Measurements from ENCODE around the gene VAV3. TPM values are rescaled to one million over a fixed set of nuclear protein-coding genes. Genes with fewer than 3 reads are reported as not detected.

The VAV3 gene
- total and polyA plus RNA-seq, 2 of the 8 experiments (the other 6 are each of a cell fraction or from before 2014, with no cell fraction given) = 2.9 to 7.9 TPM

DNA sequence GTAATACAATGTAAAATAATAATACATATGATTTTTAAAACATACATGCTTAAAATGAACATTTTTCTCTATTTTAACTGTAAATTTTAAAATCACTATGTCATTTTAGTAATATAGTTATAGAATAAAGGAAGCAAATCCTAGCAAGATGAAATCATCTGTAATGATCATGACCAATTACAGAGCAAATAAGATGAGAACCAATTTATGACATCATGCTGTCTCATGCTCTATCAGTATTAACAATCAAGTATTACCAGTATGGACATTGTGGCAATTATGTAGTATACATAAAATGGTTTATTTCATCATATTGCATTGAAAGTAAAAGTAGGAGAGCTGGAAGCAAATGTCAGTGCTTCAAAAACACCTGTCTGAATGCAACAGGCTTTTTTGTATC, 255.0 kb downstream of the VAV3 start:
- Histone ChIP-seq H3K4ac (replicated peaks; ENCODE audit: insufficient read length, low read depth, low read length) (no peak overlapping the region), H3K18ac (ENCODE audit: extremely low read depth, low read length) (no peak overlapping the region), H2BK15ac (ENCODE audit: low read length) (no peak overlapping the region), H3K23ac (ENCODE audit: insufficient read length) (no peak overlapping the region), H3K79me2 (ENCODE audit: control insufficient read depth in 1 of 2, insufficient read depth in 2 of 2, low read length in 2 of 2) (no peaks in the 10 kb centered on the region), H3K14ac (ENCODE audit: insufficient read length) (no peak overlapping the region), H3K9me3 (ENCODE audit: insufficient read depth in 2 of 2, low read depth in 1 of 2, low read length in 1 of 2) (no peaks in the 10 kb centered on the region), H3K9ac (replicated peaks in 1 of 4; ENCODE audit: extremely low read depth in 1 of 4, low read depth in 3 of 4, low read length in 3 of 4) (no peak overlapping the region), H2BK120ac (replicated peaks; ENCODE audit: low read depth, low read length) (no peak overlapping the region), H2BK20ac (ENCODE audit: low read length) (no peak overlapping the region), H4K20me1 (replicated peaks in 1 of 2; ENCODE audit: control insufficient read depth in 1 of 2, insufficient read depth in 2 of 2, low read length in 2 of 2) (no peaks in the 10 kb centered on the region), H3K4me3 (ENCODE audit: extremely low read depth in 1 of 4, insufficient read depth in 2 of 4, low read depth in 3 of 4, low read length in 4 of 4) (no peak overlapping the region), H3K27ac (ENCODE audit: low read depth, low read length) (no peak overlapping the region), H2AK5ac (ENCODE audit: low read depth, low read length) (no peak overlapping the region), H3K23me2 (ENCODE audit: low read depth, low read length) (no peaks in the 10 kb centered on the region), H3K36me3 (ENCODE audit: control insufficient read depth in 2 of 4, insufficient read depth in 4 of 4, low read length in 3 of 4) (no peaks in the 10 kb centered on the region), H3K27me3 (replicated peaks in 1 of 4; ENCODE audit: control insufficient read depth in 3 of 4, extremely low read depth in 1 of 4, insufficient read depth in 3 of 4, low read length in 3 of 4) (no peaks in the 10 kb centered on the region), H2AFZ (ENCODE audit: low read length) (no peak overlapping the region), H3K79me1 (ENCODE audit: low read depth, low read length) (no peaks in the 10 kb centered on the region), H3K4me2 (ENCODE audit: insufficient read depth in 1 of 2, low read depth in 2 of 2, low read length in 2 of 2) (no peak overlapping the region), H2BK5ac (ENCODE audit: low read depth, low read length) (no peak overlapping the region), H4K8ac (ENCODE audit: extremely low read depth, insufficient read depth, low read length) (no peak overlapping the region), H3K56ac (replicated peaks; ENCODE audit: insufficient read length, low read depth, low read length) (no peak overlapping the region), H4K91ac (replicated peaks; ENCODE audit: insufficient read length, low read length) (no peak overlapping the region), H4K5ac (ENCODE audit: insufficient read length, low read depth, low read length) (no peak overlapping the region), H3K4me1 (replicated peaks in 1 of 4; ENCODE audit: control insufficient read depth in 3 of 4, insufficient read depth in 4 of 4, low read length in 3 of 4) (no peaks in the 10 kb centered on the region), H2BK12ac (ENCODE audit: low read depth, low read length) (no peak overlapping the region)
- DNase-seq (ENCODE audit: low read depth in 1 of 2, low spot score in 2 of 2) (no peak), FAIRE-seq (no peak)
- no peak for TF ChIP-seq TBP (IDR thresholded peaks at IDR 0.05; ENCODE audit: low read depth, low read length)
- TF ChIP-seq SAP30 (IDR thresholded peaks at IDR 0.05; ENCODE audit: insufficient read depth, insufficient replicate concordance, low read length) = no peak
- TF ChIP-seq JUND (IDR thresholded peaks at IDR 0.05; ENCODE audit: low read length) = no peak
- TF ChIP-seq JUN (IDR thresholded peaks at IDR 0.05; ENCODE audit: low read depth, low read length) = no peak
- no peak for TF ChIP-seq GABPA (IDR thresholded peaks at IDR 0.05; ENCODE audit: borderline replicate concordance, insufficient read depth, low read length)
- TF ChIP-seq FOSL1 (IDR thresholded peaks at IDR 0.05; ENCODE audit: insufficient read depth, low read depth, low read length) = no peak
- ChIA-PET POLR2A (ENCODE audit: partially characterized antibody) (no interaction called here), CTCF (ENCODE audit: partially characterized antibody) (no interaction called here)
